Measurements from ENCODE around the gene CRHR1.

CRHR1 gene

DNA sequence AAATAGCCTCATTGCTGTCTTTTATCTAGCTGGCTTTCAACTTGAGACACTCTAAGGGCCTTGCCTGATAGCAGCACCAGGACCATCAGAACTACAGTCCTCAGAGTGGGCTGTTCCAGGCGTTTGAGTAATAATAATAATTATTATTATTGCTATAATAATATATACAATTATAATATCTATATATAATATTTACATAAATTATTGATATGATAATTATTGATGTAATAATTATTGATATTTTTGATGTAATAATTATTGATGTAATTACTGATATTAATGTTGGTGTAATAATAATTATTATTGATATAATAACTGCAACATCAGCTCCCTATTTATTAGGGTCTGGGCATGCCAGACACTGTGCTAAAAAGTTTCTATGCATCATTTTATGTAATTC, 25.6 kb upstream of the CRHR1 start:
- DNase-seq (ENCODE audit: low read depth) = no peak

DNA sequence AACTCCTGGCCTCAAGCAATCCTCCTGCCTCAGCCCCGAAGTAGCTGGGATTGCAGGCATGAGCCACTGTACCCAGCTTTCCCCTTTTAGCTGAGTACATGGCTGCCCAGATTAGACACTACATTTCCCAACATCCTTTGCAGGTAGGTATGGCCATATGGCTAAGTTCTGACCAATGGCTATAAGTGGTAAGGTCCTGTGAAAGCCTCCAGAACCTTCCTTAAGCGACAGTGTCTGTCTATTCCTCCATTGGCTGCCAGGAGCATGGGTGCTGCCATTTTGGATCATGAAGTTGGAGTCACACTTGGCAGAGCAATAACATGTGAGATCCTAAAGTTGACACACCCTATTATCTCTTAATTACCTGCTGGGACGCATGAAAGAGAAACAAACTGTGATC, 24.4 kb upstream of the CRHR1 start:
- no peak for DNase-seq (ENCODE audit: low read depth)

DNA sequence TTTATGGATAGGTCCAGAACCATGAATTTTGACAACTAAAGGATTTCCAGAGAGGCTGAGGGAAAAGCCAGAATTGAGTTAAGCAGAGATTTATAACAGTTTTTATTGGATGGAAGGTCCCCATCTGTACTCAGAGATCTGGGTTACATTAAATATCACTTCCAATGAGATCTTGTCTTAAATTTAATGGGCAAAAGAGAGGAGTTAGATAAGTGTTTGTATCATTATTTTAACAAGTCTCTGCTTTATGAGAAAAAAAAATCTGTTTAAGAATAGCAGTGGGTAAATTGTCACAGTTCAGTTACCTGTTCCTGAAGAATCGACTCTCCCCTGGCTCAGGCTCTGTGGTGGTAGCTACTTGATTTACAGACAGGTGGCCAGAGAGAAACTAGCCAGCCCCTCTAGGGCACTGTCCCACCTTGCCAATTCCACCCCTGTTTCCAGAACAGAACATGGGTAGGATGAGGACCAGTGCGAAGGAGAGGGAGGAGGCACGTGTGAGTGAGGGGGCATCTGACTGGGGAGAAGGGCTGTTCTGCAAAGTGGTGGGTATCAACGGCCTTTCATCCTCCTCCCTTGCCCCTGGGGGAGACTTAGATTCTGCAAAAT, 22.1 kb upstream of the CRHR1 start:
- DNase-seq (ENCODE audit: low read depth) = no peak

DNA sequence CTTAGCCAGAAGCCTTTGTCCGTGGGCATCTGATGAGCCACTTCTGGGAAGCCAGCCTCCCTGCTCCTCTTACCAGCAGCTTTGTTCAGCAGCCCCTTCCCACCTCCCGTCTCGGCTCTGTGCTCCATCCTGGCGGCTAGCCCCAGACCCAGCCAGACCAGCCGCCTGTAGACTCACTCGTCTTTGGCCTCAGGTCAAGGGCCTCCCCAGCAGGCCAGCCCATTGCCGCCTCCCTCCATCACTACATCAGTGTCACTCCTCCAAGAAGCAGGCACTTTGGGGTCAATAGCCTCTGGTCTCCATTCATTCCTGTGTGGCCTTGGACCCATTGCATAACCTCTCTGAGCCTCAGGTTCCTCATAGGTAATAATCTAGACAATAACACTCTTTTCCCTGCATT, 20.9 kb upstream of the CRHR1 start:
- no peak for DNase-seq (ENCODE audit: low read depth)

DNA sequence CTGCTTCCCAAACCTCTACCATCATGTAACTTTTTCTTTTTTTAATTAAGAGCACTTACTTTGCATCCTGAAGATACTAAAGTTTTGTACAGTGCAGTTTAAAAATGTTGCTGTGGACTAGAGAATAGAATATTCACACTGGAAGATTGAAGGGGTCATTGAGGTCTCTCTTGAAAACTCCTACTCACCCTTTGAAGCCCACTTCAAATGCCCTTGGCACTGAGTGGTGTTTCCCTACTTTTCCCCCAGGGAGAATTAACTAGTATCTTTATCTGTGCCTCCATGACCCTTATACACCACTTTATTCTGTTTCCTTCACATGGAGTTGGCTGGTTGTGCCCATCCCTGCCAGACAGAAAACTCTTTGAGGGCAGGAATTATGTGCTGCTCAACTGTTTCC, 19.6 kb upstream of the CRHR1 start:
- DNase-seq (ENCODE audit: low read depth) = no peak

DNA sequence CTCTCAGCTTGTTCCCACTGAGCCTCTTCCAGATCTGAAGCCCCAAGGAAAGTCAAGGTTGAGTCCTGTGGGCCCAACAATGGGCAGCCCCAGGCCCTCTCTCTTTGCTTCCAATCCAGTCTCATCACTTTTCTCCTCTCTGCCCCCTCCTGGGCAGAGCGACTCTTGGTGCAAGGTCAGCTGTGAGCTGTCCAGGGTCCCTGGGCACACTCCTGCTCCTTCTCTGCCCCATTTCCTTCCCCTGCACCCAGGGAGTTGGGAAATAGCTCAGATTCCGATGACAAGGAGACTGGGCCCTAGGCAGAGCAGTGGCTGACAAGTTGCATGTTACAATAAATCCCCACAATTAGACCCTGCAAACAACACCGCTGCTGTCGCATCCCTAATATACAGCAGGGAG, 16.1 kb upstream of the CRHR1 start:
- no peak for DNase-seq (ENCODE audit: low read depth)

DNA sequence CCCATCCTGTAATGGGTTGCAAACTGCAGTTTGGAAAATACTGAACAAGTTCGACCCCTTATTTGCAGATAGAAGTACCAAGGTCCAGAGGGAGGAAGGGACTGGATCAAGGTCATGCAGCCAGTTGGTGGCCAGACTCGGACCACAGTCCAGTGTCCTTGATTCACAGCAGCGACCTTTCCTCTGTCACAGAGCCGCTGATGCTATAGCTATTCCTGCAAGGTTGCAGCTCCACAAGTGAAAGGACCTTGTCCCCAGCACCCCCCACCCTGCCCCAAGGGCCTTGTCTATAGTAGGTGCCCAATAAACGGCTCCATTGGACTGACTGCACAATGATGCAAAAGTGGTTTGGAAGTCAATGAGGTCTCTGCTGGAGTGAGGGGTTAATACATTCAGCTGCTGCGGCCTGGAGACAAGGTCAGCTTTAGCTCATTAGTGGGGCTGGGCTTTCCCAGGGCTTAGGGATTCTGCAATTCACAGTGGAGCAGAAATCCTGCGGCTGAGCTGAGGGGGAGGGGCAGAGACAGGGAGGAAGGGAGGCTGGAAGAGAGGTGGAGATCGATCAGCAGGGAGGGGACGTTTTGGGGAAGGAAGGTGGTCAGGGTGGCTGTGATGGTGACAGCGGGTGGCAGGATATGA, 13.4 kb upstream of the CRHR1 start:
- DNase-seq (ENCODE audit: low read depth) = no peak

DNA sequence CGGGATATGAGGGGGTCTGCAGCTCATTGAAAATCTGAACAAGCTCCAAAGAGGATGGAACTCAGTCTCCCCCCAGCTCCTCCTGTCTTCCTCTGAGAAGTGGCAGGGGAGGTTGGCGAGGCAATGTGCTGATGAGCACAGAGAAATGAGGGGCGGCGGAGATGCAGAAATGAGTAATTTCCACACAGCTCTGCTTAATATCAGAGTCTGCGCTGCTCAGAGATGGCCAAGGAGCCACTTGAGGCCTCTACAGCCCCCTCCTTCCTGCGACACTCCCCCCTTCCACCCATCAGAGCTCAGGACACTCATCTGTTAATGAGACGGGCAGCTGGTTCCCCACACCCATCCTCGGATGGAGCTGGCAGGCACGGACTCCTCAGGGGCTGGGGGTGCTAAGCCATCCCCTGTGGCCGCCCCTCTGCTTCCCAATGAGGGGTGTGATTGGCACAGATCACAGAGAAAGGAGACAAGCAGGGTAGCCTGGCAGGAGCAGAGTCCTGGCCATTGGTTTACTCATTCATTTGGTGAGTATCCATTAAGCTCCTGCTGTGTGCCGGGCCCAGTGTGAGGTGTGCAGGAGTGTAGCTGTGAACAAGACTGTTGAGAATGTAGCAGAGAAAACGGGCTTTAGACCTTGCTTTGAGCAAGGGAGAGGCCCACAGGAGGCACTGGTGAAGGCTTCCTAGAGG, 12.7 kb upstream of the CRHR1 start:
- DNase-seq (ENCODE audit: low read depth) = no peak

DNA sequence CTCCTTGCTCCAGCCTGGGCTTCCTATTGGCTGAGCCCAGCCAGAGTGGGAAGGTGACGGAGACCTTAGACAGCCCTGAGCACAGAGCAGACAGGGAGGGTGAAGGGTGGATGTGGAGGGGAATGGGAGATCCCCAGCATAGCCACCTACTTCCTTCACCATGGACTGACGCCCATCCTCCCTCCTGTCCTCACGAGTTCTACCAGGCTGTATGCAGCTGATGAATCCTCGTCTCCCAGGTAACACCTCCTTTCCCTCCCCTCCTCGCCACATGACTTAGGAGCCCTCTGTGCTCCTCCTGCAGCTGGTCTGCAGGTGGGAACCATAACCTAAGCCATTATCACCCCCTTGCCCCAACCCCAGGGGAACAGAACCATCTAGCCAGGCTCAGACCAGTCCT, 9.0 kb upstream of the CRHR1 start:
- DNase-seq (ENCODE audit: low read depth) = no peak

DNA sequence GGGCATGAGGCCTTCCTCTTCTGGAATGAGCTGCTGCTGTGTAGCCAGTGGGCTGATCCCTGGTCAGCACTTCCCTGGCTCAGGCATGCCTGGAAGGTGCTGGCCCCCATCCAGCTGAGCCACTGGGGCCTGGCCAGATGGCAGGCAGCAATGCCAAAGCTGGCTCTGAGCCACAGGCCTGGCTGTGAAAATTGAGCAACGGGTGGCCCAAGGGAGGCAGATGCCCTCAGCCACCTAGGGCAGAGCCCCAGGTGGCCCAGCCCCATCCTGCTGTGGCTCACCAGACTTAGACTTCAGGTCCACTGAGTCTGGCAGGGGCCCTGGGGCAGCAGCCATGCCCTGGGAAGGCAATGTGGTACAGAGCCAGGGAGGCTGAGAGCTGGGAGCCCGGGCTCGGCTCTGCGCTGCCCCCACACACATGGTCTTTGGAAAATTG, 8.5 kb upstream of the CRHR1 start:
- no peak for DNase-seq (ENCODE audit: low read depth)

DNA sequence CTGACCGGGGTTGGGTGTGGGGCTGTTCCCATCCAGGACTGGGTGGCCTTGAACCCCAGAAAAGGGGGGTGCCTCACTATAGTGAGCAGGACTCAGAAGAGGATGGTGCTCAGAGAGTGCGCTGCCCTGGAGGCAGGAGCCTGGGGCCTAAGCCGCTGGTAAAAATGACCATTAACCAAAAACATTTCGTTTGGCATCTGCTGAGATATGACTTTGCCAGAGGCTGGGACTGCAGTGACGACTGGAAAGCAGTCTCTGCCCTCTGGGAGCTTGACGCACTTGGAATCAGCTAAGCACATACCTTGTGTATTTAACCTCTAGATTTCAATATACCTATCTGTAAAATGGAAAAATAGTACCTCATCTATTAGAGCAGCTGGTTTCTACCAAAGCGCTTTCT, 7.2 kb upstream of the CRHR1 start:
- DNase-seq (ENCODE audit: low read depth) = no peak

DNA sequence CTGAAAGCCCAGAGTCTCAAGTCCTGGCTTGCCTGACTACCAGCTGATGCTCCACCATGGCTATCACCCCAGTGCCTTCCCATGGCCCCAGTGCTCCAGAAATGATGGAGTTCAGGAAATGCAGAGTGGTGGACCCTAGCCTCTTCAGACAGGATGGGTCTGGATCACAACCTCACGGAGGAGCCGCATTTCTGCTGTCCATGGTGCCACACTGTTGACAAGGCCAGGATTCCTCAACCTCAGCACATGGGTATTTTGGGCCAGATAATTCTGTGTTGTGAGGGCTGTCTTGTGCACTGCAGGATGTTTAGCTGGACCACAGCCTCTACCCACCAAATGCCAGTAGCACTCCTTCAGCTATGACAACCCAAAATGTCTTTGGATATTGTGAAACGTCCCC, 6.7 kb upstream of the CRHR1 start:
- DNase-seq (ENCODE audit: low read depth) = no peak

DNA sequence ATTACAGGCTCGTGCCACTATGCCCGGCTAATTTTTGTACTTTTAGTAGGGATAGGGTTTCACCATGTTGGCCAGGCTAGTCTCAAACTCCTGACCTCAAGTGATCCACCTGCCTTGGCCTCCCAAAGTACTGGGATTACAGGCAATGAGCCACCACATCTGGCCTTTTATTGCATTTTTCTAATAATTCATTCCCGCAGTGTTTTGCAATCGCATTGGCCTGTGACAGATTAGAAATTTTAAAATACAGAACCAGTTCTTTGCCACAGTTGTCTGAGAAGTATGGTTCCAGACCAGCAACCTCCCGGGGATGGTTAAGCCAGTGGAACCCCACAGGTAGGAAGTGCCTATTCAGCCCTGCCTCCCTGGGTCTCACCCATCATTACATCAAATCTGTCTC, 3.2 kb upstream of the CRHR1 start:
- no peak for DNase-seq (ENCODE audit: low read depth)

DNA sequence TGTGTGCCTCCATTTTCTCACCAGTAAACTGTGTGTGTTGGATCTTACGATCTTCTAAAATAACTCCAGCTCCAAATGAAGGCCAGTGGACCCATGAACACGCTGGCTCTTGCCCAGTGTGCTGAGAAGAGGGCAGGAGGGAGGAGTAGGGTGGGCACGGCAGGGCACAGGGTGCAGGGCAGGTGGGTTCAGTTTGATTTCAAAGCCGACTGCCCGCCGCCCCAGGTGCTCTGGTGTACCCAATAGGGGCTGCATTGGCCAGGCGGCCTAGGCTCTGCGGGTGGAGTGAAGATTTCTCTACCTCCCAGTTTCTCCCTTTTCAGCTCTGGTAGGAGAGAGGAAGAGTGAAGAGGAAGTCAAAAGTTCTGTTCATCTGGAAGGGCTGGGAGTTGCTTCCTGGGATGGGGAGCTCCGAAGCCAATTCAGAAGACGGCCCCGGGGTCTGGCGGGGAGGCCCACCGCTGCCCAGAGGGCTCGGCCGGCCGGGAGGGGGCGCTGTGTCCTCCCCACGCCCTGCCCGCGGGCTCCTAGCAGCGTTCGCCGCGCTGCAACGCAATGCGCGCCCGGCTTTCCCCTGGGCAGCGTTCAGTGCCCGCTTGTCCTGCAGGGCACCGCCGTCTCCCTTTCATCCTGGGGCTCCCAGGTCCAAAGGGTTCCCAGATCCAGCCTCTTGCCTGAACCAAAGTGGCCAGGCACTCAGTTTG, 1.1 kb upstream of the CRHR1 start:
- no peak for DNase-seq (ENCODE audit: low read depth)

DNA sequence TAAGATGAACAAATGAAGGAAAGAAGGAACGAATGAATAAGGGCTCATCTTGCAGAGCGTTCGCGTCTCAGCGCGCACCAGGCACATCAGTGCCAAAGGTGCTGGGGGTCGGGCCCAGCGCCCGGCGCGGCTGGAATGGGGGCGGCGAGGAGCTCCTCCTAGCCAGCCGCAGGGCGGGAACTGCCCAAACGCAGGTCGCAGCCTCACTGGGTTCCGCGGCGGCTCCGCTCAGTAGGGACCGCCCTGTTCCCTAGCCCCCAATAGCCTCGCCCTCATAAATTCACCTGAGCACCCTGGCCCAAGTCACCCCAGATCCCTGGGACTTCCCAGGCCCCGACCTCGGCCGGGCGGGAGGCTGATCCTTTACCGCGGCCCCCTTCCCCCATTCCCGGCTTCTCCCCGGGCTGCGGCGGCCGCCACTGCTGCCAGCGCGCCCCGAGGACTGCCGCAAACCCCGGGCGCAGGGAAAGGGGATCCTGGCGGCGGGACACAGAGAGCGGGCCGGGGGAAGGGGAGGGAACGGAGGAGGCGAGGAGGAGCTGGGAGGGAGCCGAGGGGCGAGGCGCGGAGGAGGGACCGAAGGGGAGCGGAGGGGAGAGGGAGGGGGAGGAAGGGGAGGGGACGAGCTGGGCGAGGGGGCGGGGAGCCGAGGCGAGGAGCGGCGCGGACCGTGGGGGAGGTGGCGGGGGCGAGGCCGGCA, 377 bp upstream of the CRHR1 start:
- no peak for DNase-seq (ENCODE audit: low read depth)

DNA sequence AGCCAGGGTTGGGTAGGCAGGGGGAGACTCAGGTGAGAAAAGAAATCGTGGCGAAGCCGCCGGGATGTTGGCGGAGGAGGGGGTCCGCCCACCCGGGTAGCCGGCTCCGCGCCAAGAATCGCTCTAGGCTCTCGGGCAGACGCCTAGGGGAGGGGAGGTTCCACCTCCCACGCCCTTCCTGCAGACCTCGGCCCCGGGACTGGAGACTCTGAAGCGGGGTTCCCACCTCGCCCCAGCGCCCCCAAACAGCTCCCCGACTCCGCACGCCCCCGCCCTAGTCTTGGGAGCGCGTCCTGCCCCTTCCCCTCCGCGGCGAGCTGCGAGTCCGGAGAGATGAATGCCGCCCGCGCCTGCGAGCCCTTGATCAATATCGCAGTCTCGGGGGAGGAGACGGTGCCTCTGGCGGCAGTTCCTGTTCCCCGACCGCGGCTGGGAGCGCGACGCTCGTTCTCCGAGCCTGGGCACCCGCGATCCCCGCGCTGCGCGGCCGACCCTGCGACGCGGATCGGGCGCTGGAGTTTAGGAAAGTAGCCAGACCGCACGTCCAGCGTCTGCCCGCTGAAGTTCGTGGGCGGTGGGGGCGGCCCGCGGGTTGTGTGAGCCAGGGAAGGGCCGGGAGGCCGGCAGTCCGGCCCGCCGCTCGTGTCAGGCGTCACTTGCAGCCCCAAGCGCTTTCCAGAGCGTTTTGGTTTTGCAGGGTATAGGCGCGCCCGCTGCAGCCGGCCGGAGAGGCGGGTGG, 790 bp downstream of the CRHR1 start:
- DNase-seq (ENCODE audit: low read depth) = no peak

DNA sequence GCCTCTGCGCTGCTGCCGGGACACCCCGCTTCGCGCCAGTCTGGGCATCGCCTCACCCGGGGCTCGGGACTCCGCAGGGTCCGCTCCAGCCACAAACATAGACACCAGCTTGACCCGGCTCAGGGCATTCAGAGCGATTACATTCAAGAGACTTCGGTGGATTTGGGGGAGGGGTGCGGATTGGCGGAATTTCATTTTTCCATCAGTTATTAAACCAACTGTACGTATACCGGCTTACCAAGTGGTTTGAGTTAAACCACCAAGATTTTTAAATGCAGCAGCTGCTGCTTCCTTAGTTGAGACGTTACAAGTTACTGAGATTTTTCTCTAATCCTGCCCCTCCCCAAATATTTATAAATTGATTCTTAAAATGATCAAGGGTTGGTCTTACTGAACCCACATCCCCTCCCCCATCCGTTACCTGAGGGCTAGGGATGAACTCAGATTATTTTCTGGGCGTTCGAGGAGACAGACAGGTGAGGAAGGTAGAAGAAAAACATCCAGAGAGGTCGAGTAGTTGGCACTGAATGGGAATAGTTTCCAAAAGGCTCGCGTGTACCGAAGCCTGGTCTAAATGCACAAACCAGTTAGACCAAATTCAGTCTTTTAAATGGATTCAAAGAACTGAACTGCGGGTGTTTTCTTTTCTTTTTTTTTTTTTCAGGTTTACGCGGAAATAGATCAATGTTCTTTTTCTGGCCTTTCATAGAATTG, 1.5 kb downstream of the CRHR1 start:
- no peak for DNase-seq (ENCODE audit: low read depth)

DNA sequence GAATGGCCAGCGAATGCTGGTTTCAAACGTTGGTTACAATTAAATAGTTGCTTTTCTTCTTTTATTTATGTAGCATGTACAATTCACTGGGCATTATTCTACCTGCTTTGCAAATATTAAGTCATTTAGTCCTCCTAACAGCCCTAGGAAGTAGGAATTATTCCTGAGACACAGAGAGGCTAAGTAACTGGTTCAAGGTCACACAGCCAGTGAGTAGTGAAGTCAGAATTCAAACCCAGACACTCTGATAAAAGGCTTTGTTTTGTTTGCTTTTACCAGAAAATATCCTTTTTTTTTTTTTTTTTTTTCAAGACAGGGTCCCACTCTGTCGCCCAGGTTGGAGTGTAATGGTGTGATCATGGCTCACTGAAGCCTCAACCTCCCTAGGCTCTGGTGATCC, 2.2 kb downstream of the CRHR1 start:
- DNase-seq (ENCODE audit: low read depth) = no peak

DNA sequence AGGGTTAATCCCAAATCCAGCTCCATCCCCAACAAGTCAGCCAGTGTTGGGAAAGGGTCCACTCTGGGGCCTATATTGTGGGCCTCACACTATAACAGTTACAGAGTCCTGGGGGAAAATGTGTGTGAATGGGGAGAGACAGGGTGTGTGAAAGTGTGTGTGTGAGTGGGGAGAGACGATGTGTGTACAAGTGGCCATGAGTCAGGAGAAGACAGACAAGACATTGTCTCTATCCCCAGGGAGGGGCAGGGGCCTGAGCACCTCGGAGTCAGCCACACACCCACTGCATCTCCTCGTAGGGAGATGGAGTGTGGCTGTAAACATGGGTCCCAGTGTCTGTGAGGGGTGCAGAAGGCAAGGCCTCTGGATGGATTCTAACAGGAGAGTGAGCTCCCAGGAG, 2.9 kb downstream of the CRHR1 start:
- no peak for DNase-seq (ENCODE audit: low read depth)

DNA sequence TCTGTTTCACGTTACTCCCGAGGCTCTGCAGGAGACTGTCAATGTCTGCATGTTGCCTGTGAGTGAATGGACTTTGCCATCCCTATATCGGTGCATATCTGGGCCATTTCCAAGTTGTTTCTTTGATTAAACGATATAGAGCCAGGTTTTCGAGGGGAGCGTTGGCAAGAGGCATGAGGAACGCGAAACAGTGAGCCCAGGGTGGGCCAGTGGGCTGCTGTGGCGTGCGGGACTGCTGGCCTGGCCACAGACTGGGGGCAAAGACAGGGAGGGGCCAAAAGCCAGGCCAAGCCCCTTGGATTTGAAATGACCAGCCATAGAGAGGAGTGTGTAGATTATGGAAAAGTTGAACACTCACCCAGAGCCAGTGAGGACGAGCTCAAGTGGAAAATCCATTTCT, 3.5 kb downstream of the CRHR1 start:
- no peak for DNase-seq (ENCODE audit: low read depth)

DNA sequence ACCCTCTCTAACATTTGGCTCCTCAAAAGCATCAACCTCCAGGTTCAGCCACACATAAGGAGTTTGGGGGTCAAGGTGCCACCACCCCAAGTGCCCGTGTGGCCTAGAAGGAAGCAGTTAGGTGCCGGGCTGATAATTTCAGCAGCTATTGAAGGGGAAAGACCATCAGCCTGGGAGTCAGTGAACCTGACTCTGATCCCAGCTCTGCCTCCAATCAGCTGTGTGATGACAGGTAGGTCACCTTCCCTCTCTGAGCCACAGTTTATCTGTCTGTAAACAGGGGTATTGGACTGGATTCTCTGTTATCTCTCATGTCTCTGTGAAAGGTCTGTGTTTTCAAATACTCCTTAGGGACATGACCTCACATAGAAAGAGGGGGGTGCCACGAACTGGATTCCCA, 3.9 kb downstream of the CRHR1 start:
- DNase-seq (ENCODE audit: low read depth) = no peak

All from GM04503 (cell line).